Iris pigment epithelial cell (primary cell): ENCODE data around the gene SMAD1.
A peak's percentile ranks its signal among the peaks of the same experiment; 100 is the strongest.

Experiments
- DNase-seq: peaks from one replicate; pipeline ENCODE4 v3.0.0-alpha.2; 2011; ENCODE audit warnings: low read depth

Gene SMAD1

GRCh38 chr4:145489556-145489955 is 7.9 kb downstream of the SMAD1 start:
- DNase-seq: no peak

- DNase-seq: no peak
Observed at GRCh38 chr4:145490361-145490760, 8.7 kb downstream of the SMAD1 start.

GRCh38 chr4:145490796-145491195 is 9.1 kb downstream of the SMAD1 start:
- no peak for DNase-seq

GRCh38 chr4:145492376-145492775 is 10.7 kb downstream of the SMAD1 start:
- DNase-seq: no peak

GRCh38 chr4:145493166-145493565 is 11.5 kb downstream of the SMAD1 start:
- no peak for DNase-seq

GRCh38 chr4:145494666-145495270 is 13.1 kb downstream of the SMAD1 start:
- no peak for DNase-seq

- DNase-seq: no peak
Observed at GRCh38 chr4:145496292-145496691, 14.6 kb downstream of the SMAD1 start.

- DNase-seq: no peak
Observed at GRCh38 chr4:145497199-145498149, 15.8 kb downstream of the SMAD1 start.

GRCh38 chr4:145498430-145498829 is 16.8 kb downstream of the SMAD1 start:
- DNase-seq: no peak

GRCh38 chr4:145501051-145501660 is 19.5 kb downstream of the SMAD1 start:
- DNase-seq: no peak

- no peak for DNase-seq
Observed at GRCh38 chr4:145502809-145503208, 21.2 kb downstream of the SMAD1 start.

GRCh38 chr4:145503486-145504072 is 21.9 kb downstream of the SMAD1 start:
- DNase-seq: no peak

GRCh38 chr4:145505995-145506394 is 24.3 kb downstream of the SMAD1 start:
- DNase-seq: no peak

- peak; percentile 75 for DNase-seq
Observed at GRCh38 chr4:145507636-145508035, 26.0 kb downstream of the SMAD1 start.

GRCh38 chr4:145511913-145512522 is 30.4 kb downstream of the SMAD1 start:
- DNase-seq: peak; percentile 26

GRCh38 chr4:145513020-145513621 is 31.5 kb downstream of the SMAD1 start:
- DNase-seq: no peak

GRCh38 chr4:145520172-145520571 is 38.5 kb downstream of the SMAD1 start:
- no peak for DNase-seq

- DNase-seq: no peak
Observed at GRCh38 chr4:145521282-145521681, 39.6 kb downstream of the SMAD1 start.

- DNase-seq: peak; percentile 22
Observed at GRCh38 chr4:145523117-145523516, 41.5 kb downstream of the SMAD1 start.

GRCh38 chr4:145524552-145524951 is 42.9 kb downstream of the SMAD1 start:
- no peak for DNase-seq

GRCh38 chr4:145525291-145525740 is 43.7 kb downstream of the SMAD1 start:
- DNase-seq: no peak

- DNase-seq: no peak
Observed at GRCh38 chr4:145527773-145528172, 46.1 kb downstream of the SMAD1 start.
